ENCODE data around the gene RPUSD4. TPM values are rescaled to one million over a fixed set of nuclear protein-coding genes. Genes with fewer than 3 reads are reported as not detected.

RPUSD4 gene
- total and polyA plus RNA-seq, 10 of the 15 experiments (the other 5 are each of a cell fraction or from before 2014, with no cell fraction given): 24.5 to 47.6 (median 31.7) TPM

DNA sequence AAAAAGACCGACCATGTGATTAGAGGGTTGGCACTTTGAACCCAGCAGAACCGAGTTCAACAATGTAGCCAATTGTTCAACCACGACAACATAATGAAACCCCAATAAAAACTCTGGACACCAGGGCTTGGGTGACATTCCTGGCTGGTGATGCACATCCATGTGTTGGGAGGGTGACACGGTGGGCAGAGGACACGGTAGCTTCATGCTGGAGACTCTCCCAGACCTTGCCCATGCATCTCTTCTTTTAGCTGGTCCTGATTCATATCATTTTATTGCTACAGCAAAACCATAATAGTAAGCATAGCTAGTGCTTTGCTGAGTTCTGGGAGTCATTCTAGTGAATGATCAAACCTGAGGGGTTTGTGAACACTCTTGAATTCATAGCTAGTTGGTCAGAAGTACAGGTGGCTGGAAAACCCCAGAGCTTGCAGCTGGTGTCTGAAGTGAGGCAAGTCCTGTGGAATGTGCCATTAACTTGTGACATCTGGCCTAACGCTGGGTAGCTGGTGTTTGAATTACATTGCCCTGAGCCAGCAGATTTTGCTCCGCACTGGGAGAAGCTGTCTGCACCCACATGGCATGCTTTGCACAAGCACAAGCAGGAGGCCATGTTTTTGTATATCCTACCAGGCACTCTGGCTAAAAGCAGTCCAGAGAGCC, 14.0 kb downstream of the RPUSD4 start:
- RAD21 ChIA-PET (ENCODE audit: unreplicated experiment): interaction anchor here (0.5 to 0.9 kb wide), 2 partner anchors 193 to 255 kb away, joined by 3 to 4 read pairs; no protein-coding TSS in a partner anchor
- peak; percentile 74 for ATAC-seq

DNA sequence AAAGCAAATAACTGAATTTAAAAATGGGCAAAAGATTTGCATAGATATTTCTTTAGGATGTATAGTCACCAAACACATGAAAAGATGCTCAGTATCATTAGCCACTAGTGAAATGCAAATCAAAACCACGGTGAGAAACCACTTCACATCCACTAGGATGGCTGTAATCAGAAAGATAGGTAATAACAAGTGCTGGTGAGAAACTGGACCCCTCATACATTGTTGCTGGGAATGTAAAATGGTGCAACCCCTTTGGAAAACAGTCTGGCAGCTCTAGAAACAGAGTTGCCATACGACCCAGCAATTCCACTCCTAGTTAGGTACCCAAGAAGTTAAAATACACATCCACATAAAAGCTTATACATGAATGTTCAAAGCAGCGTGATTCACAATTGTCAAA, 16.3 kb downstream of the RPUSD4 start:
- intact Hi-C loops (cut with micrococcal nuclease; ENCODE audit: unreplicated experiment): no loop called here
- Histone ChIP-seq H3K27ac (ENCODE audit: control insufficient read depth, insufficient read depth) (no peak overlapping the region), H3K4me1 (ENCODE audit: control insufficient read depth, insufficient read depth, low read length) (peaks cover 4% of the 10 kb centered on the region), H4K20me1 (ENCODE audit: control insufficient read depth, insufficient read depth) (no peaks in the 10 kb centered on the region), H3K4me2 (ENCODE audit: control insufficient read depth, insufficient read depth) (no peak overlapping the region), H3K9ac (ENCODE audit: control insufficient read depth, insufficient read depth, low read length) (no peak overlapping the region), H3K4me3 (no peak overlapping the region), H3K27me3 (replicated peaks in 1 of 2; ENCODE audit: control insufficient read depth in 2 of 2, insufficient read depth in 2 of 2, low read length in 1 of 2) (no peaks in the 10 kb centered on the region), H3K36me3 (ENCODE audit: control insufficient read depth in 2 of 2, insufficient read depth in 2 of 2, low read length in 1 of 2) (peaks cover 17 to 21% of the 10 kb centered on the region in 2 experiments), H3K9me3 (replicated peaks; ENCODE audit: control insufficient read depth, insufficient read depth, low read length) (peaks cover 15% of the 10 kb centered on the region), H3K79me2 (ENCODE audit: control insufficient read depth, insufficient read depth, low read length) (no peaks in the 10 kb centered on the region), H2AFZ (ENCODE audit: control insufficient read depth, low read depth, low read length) (no peak overlapping the region)
- 91% methylated on average over 3 of the region's 3 CpGs for WGBS (ENCODE audit: insufficient coverage, insufficient replicate concordance, low lambda C conversion rate, missing lambda C conversion rate)
- ChIA-PET CTCF (interaction anchor here (10.3 to 10.7 kb wide), 2 partner anchors 255 to 271 kb away, joined by 120 to 220 read pairs; partner anchors contain the start of gene VSIG10L2), RAD21 (ENCODE audit: unreplicated experiment) (no interaction called here), SMC1A (ENCODE audit: uncharacterized antibody, unreplicated experiment) (interaction anchor here (1.4 to 6.6 kb wide), 3 partner anchors 42 to 271 kb away, joined by 5 to 61 read pairs (median 45); partner anchors contain the start of gene VSIG10L2), POLR2A (no interaction called here)
- no peak for DNase-seq (ENCODE audit: low read depth, low spot score)
- FAIRE-seq: no peak
- BruUV-seq (replicated peaks): no TSS peak
- TF ChIP-seq, protein P1, sequence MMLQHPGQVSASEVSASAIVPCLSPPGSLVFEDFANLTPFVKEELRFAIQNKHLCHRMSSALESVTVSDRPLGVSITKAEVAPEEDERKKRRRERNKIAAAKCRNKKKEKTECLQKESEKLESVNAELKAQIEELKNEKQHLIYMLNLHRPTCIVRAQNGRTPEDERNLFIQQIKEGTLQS (IDR thresholded peaks at IDR 0.05; ENCODE audit: borderline replicate concordance, extremely low read depth, low read depth, low read length): no peak
- TF ChIP-seq BMI1 (IDR thresholded peaks at IDR 0.05; ENCODE audit: borderline replicate concordance) (no peak), NRF1 (conservative IDR thresholded peaks at IDR 0.05; ENCODE audit: low read depth, low read length) (no peak), CHD4 (IDR thresholded peaks at IDR 0.05) (no peak), POLR2AphosphoS2 (IDR thresholded peaks at IDR 0.05; ENCODE audit: low read depth, low read length) (no peak), SP1 (IDR thresholded peaks at IDR 0.05; ENCODE audit: low read depth, low read length) (no peak), KAT2A (conservative IDR thresholded peaks at IDR 0.05; ENCODE audit: control insufficient read depth, low read depth, low read length) (no peak), CHD1 (IDR thresholded peaks at IDR 0.05; ENCODE audit: low read depth, low read length) (no peak), ZNF217 (IDR thresholded peaks at IDR 0.05) (no peak)
- TF ChIP-seq, protein P2, sequence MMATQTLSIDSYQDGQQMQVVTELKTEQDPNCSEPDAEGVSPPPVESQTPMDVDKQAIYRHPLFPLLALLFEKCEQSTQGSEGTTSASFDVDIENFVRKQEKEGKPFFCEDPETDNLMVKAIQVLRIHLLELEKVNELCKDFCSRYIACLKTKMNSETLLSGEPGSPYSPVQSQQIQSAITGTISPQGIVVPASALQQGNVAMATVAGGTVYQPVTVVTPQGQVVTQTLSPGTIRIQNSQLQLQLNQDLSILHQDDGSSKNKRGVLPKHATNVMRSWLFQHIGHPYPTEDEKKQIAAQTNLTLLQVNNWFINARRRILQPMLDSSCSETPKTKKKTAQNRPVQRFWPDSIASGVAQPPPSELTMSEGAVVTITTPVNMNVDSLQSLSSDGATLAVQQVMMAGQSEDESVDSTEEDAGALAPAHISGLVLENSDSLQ (IDR thresholded peaks at IDR 0.05): no peak
- in situ Hi-C loops (cut with MboI): no loop called here
- no peak for ATAC-seq

More for the DNA sequence above, 14.0 kb downstream of the RPUSD4 start:
- Histone ChIP-seq H3K4me3 (no peak overlapping the region), H4K20me1 (ENCODE audit: control insufficient read depth, insufficient read depth) (no peaks in the 10 kb centered on the region), H3K4me1 (ENCODE audit: control insufficient read depth, insufficient read depth, low read length) (no peaks in the 10 kb centered on the region), H3K4me2 (ENCODE audit: control insufficient read depth, insufficient read depth) (no peak overlapping the region), H3K9ac (ENCODE audit: control insufficient read depth, insufficient read depth, low read length) (no peak overlapping the region), H3K27me3 (replicated peaks in 1 of 2; ENCODE audit: control insufficient read depth in 2 of 2, insufficient read depth in 2 of 2, low read length in 1 of 2) (no peaks in the 10 kb centered on the region), H2AFZ (ENCODE audit: control insufficient read depth, low read depth, low read length) (no peak overlapping the region), H3K27ac (ENCODE audit: control insufficient read depth, insufficient read depth) (no peak overlapping the region), H3K9me3 (replicated peaks; ENCODE audit: control insufficient read depth, insufficient read depth, low read length) (peaks cover 15% of the 10 kb centered on the region), H3K36me3 (ENCODE audit: control insufficient read depth in 2 of 2, insufficient read depth in 2 of 2, low read length in 1 of 2) (peaks cover 15 to 26% of the 10 kb centered on the region in 2 experiments), H3K79me2 (ENCODE audit: control insufficient read depth, insufficient read depth, low read length) (no peaks in the 10 kb centered on the region)
- no peak for DNase-seq (ENCODE audit: low read depth, low spot score)
- CTCF ChIA-PET: interaction anchor here (1.0 to 2.5 kb wide), 4 partner anchors 32 to 274 kb away, joined by 3 to 17 read pairs (median 8); no protein-coding TSS in a partner anchor
- no TSS peak for BruUV-seq (replicated peaks)
- TF ChIP-seq TCF12 (IDR thresholded peaks at IDR 0.05; ENCODE audit: low read depth, low read length) (peak; percentile 90), YBX1 (IDR thresholded peaks at IDR 0.05) (no peak)
- intact Hi-C loops (cut with micrococcal nuclease; ENCODE audit: unreplicated experiment): no loop called here
- no peak for FAIRE-seq
- in situ Hi-C loops (cut with MboI): no loop called here
- WGBS (ENCODE audit: insufficient coverage, insufficient replicate concordance, low lambda C conversion rate, missing lambda C conversion rate): 89% methylated on average over 7 of the region's 7 CpGs
- POLR2A ChIA-PET: interaction anchor here (0.9 to 1.4 kb wide), 3 partner anchors 8 to 21 kb away, joined by 3 to 6 read pairs (median 4); partner anchors contain the start of gene RPUSD4
- SMC1A ChIA-PET (ENCODE audit: uncharacterized antibody, unreplicated experiment): interaction anchor here (1.1 to 6.6 kb wide), 5 partner anchors 8 to 274 kb away, joined by 3 to 61 read pairs (median 4); partner anchors contain the start of gene RPUSD4

All from GM12878 (cell line).